ENCODE measurements around the gene C1S.

C1S gene

GRCh38 chr12:7117670-7118069, 57.2 kb downstream of the C1S start:
- H3K36me3 ChIP-seq (ENCODE audit: control insufficient read depth, insufficient read depth, low read length) = peaks cover 11% of the 10 kb centered on the region
- H3K4me1 ChIP-seq (ENCODE audit: control insufficient read depth, insufficient read depth, low read length, poor library complexity, severe bottlenecking) = peaks cover 7% of the 10 kb centered on the region
- DNase-seq = no peak
- H3K27me3 ChIP-seq (replicated peaks; ENCODE audit: control insufficient read depth, insufficient read depth, low read length, poor library complexity, severe bottlenecking) = no peaks in the 10 kb centered on the region
- H3K27ac ChIP-seq (ENCODE audit: insufficient read depth, low read length, poor library complexity, severe bottlenecking) = no peak overlapping the region
- no peaks in the 10 kb centered on the region for H3K9me3 ChIP-seq (ENCODE audit: control insufficient read depth, low read length)
- no peak overlapping the region for H3K4me3 ChIP-seq (ENCODE audit: insufficient read depth, low read depth, low read length, poor library complexity, severe bottlenecking)

- H3K27me3 ChIP-seq (replicated peaks; ENCODE audit: control insufficient read depth, insufficient read depth, low read length, poor library complexity, severe bottlenecking) = no peaks in the 10 kb centered on the region
- H3K4me3 ChIP-seq (ENCODE audit: insufficient read depth, low read depth, low read length, poor library complexity, severe bottlenecking) = no peak overlapping the region
- no peak overlapping the region for H3K27ac ChIP-seq (ENCODE audit: insufficient read depth, low read length, poor library complexity, severe bottlenecking)
- no peak for DNase-seq
- H3K4me1 ChIP-seq (ENCODE audit: control insufficient read depth, insufficient read depth, low read length, poor library complexity, severe bottlenecking) = no peaks in the 10 kb centered on the region
- no peaks in the 10 kb centered on the region for H3K9me3 ChIP-seq (ENCODE audit: control insufficient read depth, low read length)
- peaks cover 11% of the 10 kb centered on the region for H3K36me3 ChIP-seq (ENCODE audit: control insufficient read depth, insufficient read depth, low read length)
These were observed 58.4 kb downstream of the C1S start for GRCh38 chr12:7118881-7119280.

- H3K27me3 ChIP-seq (replicated peaks; ENCODE audit: control insufficient read depth, insufficient read depth, low read length, poor library complexity, severe bottlenecking) = no peaks in the 10 kb centered on the region
- H3K4me1 ChIP-seq (ENCODE audit: control insufficient read depth, insufficient read depth, low read length, poor library complexity, severe bottlenecking) = no peaks in the 10 kb centered on the region
- H3K36me3 ChIP-seq (ENCODE audit: control insufficient read depth, insufficient read depth, low read length) = peaks cover 11% of the 10 kb centered on the region
- H3K4me3 ChIP-seq (ENCODE audit: insufficient read depth, low read depth, low read length, poor library complexity, severe bottlenecking) = no peak overlapping the region
- H3K9me3 ChIP-seq (ENCODE audit: control insufficient read depth, low read length) = no peaks in the 10 kb centered on the region
- no peak for DNase-seq
- no peak overlapping the region for H3K27ac ChIP-seq (ENCODE audit: insufficient read depth, low read length, poor library complexity, severe bottlenecking)
These were observed 59.6 kb downstream of the C1S start for GRCh38 chr12:7120166-7120565.
